ENCODE results near the gene SIRT4. TPM values are rescaled to one million over a fixed set of nuclear protein-coding genes. Genes with fewer than 3 reads are reported as not detected.

SIRT4 gene
- total and polyA plus RNA-seq, 2 of the 8 experiments (the other 6 are each of a cell fraction or from before 2014, with no cell fraction given), result 3.8 to 4.1 TPM

DNA sequence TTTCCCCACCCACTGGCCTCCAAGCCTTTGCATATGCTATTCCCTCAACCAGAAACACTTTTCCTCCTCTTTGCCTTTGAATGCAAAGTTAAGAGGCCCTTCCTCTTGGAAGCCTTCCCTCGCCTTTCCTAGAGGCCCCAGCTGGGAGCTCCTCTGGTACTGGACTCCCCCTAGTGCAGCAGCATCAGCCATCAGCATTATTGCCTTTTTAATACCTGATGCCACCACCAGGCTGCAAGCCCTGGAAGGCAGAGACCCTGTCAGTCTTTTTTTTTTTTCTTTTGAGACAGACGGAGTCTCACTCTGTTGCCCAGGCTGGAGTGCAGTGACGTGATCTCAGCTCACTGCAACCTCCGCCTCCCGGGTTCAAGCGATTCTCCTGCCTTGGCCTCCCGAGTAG is 44.6 kb downstream of the SIRT4 start:
- TF ChIP-seq SRF (IDR thresholded peaks at IDR 0.05; ENCODE audit: low read depth, low read length) (no peak), RFX5 (IDR thresholded peaks at IDR 0.05; ENCODE audit: borderline replicate concordance, low read depth, low read length) (no peak), FOSL1 (IDR thresholded peaks at IDR 0.05; ENCODE audit: insufficient read depth, low read depth, low read length) (no peak), TCF12 (IDR thresholded peaks at IDR 0.05; ENCODE audit: low read depth, low read length) (no peak)
- TF ChIP-seq, protein P1, sequence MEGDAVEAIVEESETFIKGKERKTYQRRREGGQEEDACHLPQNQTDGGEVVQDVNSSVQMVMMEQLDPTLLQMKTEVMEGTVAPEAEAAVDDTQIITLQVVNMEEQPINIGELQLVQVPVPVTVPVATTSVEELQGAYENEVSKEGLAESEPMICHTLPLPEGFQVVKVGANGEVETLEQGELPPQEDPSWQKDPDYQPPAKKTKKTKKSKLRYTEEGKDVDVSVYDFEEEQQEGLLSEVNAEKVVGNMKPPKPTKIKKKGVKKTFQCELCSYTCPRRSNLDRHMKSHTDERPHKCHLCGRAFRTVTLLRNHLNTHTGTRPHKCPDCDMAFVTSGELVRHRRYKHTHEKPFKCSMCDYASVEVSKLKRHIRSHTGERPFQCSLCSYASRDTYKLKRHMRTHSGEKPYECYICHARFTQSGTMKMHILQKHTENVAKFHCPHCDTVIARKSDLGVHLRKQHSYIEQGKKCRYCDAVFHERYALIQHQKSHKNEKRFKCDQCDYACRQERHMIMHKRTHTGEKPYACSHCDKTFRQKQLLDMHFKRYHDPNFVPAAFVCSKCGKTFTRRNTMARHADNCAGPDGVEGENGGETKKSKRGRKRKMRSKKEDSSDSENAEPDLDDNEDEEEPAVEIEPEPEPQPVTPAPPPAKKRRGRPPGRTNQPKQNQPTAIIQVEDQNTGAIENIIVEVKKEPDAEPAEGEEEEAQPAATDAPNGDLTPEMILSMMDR (IDR thresholded peaks at IDR 0.05; ENCODE audit: control extremely low read depth in 1 of 3, insufficient read depth in 1 of 3, low read depth in 1 of 3, low read length in 3 of 3), result peak in 2 of 3 experiments; percentile 25 to 38; a peak in 2 of 4 replicates
- Histone ChIP-seq H3K4ac (replicated peaks; ENCODE audit: insufficient read length, low read depth, low read length) (no peak overlapping the region), H3K79me1 (ENCODE audit: low read depth, low read length) (no peaks in the 10 kb centered on the region), H4K91ac (replicated peaks; ENCODE audit: insufficient read length, low read length) (no peak overlapping the region), H3K14ac (ENCODE audit: insufficient read length) (no peak overlapping the region), H3K4me1 (replicated peaks in 1 of 4; ENCODE audit: control insufficient read depth in 3 of 4, insufficient read depth in 4 of 4, low read length in 3 of 4) (peaks cover 0 to 8% (median 4%) of the 10 kb centered on the region in 4 experiments; a peak in 5 of 7 replicates), H3K79me2 (ENCODE audit: control insufficient read depth in 1 of 2, insufficient read depth in 2 of 2, low read length in 2 of 2) (no peaks in the 10 kb centered on the region), H2BK20ac (ENCODE audit: low read length) (no peak overlapping the region), H2BK5ac (ENCODE audit: low read depth, low read length) (no peak overlapping the region), H2BK120ac (replicated peaks; ENCODE audit: low read depth, low read length) (no peak overlapping the region), H3K23me2 (ENCODE audit: low read depth, low read length) (no peaks in the 10 kb centered on the region), H4K8ac (ENCODE audit: extremely low read depth, insufficient read depth, low read length) (no peak overlapping the region), H4K5ac (ENCODE audit: insufficient read length, low read depth, low read length) (no peak overlapping the region), H2AFZ (ENCODE audit: low read length) (no peak overlapping the region), H3K9ac (replicated peaks in 1 of 4; ENCODE audit: extremely low read depth in 1 of 4, low read depth in 3 of 4, low read length in 3 of 4) (no peak overlapping the region), H2AK5ac (ENCODE audit: low read depth, low read length) (no peak overlapping the region), H2BK12ac (ENCODE audit: low read depth, low read length) (no peak overlapping the region), H3K36me3 (ENCODE audit: control insufficient read depth in 2 of 4, insufficient read depth in 4 of 4, low read length in 3 of 4) (peaks cover 9 to 54% (median 31%) of the 10 kb centered on the region in 4 experiments; a peak in 7 of 8 replicates), H3K4me3 (ENCODE audit: extremely low read depth in 1 of 4, insufficient read depth in 2 of 4, low read depth in 3 of 4, low read length in 4 of 4) (no peak overlapping the region), H3K4me2 (ENCODE audit: insufficient read depth in 1 of 2, low read depth in 2 of 2, low read length in 2 of 2) (no peak overlapping the region), H3K56ac (replicated peaks; ENCODE audit: insufficient read length, low read depth, low read length) (no peak overlapping the region), H3K23ac (ENCODE audit: insufficient read length) (no peak overlapping the region), H4K20me1 (replicated peaks in 1 of 2; ENCODE audit: control insufficient read depth in 1 of 2, insufficient read depth in 2 of 2, low read length in 2 of 2) (peaks cover 0 to 4% of the 10 kb centered on the region in 2 experiments), H3K18ac (ENCODE audit: extremely low read depth, low read length) (no peak overlapping the region), H3K9me3 (ENCODE audit: insufficient read depth in 2 of 2, low read depth in 1 of 2, low read length in 1 of 2) (no peaks in the 10 kb centered on the region), H3K27ac (ENCODE audit: low read depth, low read length) (no peak overlapping the region), H3K27me3 (replicated peaks in 1 of 4; ENCODE audit: control insufficient read depth in 3 of 4, extremely low read depth in 1 of 4, insufficient read depth in 3 of 4, low read length in 3 of 4) (no peaks in the 10 kb centered on the region), H2BK15ac (ENCODE audit: low read length) (no peak overlapping the region)
- POLR2A ChIA-PET (ENCODE audit: partially characterized antibody), result interaction anchor here (0.6 to 1.5 kb wide), 3 partner anchors 10 to 121 kb away, joined by 3 to 6 read pairs (median 3); partner anchors contain the start of gene RNU4-1
- FAIRE-seq (no peak), DNase-seq (ENCODE audit: low read depth in 1 of 2, low spot score in 2 of 2) (no peak)
- 86% methylated on average over 1 of the region's 7 CpGs; no CpG with 5 or more reads in 1 of the 2 experiments for WGBS, 2 experiments (ENCODE audit: extremely low coverage in 1 of 2, insufficient coverage in 1 of 2, insufficient read length in 1 of 2, insufficient replicate concordance in 2 of 2, low coverage in 1 of 2, low lambda C conversion rate in 2 of 2, missing lambda C conversion rate in 1 of 2)
- CTCF ChIA-PET (ENCODE audit: partially characterized antibody), result interaction anchor here (0.7 to 8.5 kb wide), 9 partner anchors 10 to 117 kb away, joined by 3 to 66 read pairs (median 4); no protein-coding TSS in a partner anchor

Data from H1 (cell line).